Parathyroid adenoma (tissue), 2 donors: ENCODE results near the gene SGSM2.

ENCODE experiments used
- H2AFZ ChIP-seq: fragments of 300-600 bp; sonication (generic); one replicate; pipeline ENCODE4 v1.7.0; 2017; ENCODE audit warnings: antibody characterized with exemption, mild to moderate bottlenecking
- H3K27ac ChIP-seq: fragments of 300-600 bp; sonication (generic); one replicate; pipeline ENCODE4 v1.7.0; 2017
- H3K27me3 ChIP-seq: fragments of 300-600 bp; sonication (generic); one replicate; pipeline ENCODE4 v1.7.0; 2017; ENCODE audit warnings: low read length; ENCODE audit not compliant: control insufficient read depth, insufficient read depth
- H3K36me3 ChIP-seq: fragments of 300-600 bp; sonication (generic); one replicate; pipeline ENCODE4 v1.7.0; 2017; ENCODE audit warnings: low read length; ENCODE audit not compliant: control insufficient read depth, insufficient read depth
- H3K4me1 ChIP-seq: fragments of 300-600 bp; sonication (generic); one replicate; pipeline ENCODE4 v1.7.0; 2017; ENCODE audit warnings: control low read depth
- H3K4me2 ChIP-seq: fragments of 300-600 bp; sonication (generic); one replicate; pipeline ENCODE4 v1.7.0; 2017; ENCODE audit warnings: low read length
- H3K4me3 ChIP-seq: fragments of 300-600 bp; sonication (generic); one replicate; pipeline ENCODE4 v1.7.0; 2017; ENCODE audit warnings: low read depth, low read length
- H3K79me2 ChIP-seq: fragments of 300-600 bp; sonication (generic); one replicate; pipeline ENCODE4 v1.7.0; 2017; ENCODE audit warnings: control low read depth
- H3K9ac ChIP-seq: fragments of 300-600 bp; sonication (generic); one replicate; pipeline ENCODE4 v1.7.0; 2017; ENCODE audit warnings: mild to moderate bottlenecking
- H3K9me3 ChIP-seq: fragments of 300-600 bp; sonication (generic); one replicate; pipeline ENCODE4 v1.7.0; 2017; ENCODE audit warnings: low read length; ENCODE audit not compliant: control insufficient read depth
- TF ChIP-seq, protein P1 (sequence below): fragments of 300-600 bp; sonication (generic); IDR thresholded peaks from one replicate; pipeline ENCODE4 v1.7.0; 2017; ENCODE audit warnings: antibody characterized with exemption, mild to moderate bottlenecking
- donor health status: primary hyperparathyroidism.

SGSM2 gene

DNA sequence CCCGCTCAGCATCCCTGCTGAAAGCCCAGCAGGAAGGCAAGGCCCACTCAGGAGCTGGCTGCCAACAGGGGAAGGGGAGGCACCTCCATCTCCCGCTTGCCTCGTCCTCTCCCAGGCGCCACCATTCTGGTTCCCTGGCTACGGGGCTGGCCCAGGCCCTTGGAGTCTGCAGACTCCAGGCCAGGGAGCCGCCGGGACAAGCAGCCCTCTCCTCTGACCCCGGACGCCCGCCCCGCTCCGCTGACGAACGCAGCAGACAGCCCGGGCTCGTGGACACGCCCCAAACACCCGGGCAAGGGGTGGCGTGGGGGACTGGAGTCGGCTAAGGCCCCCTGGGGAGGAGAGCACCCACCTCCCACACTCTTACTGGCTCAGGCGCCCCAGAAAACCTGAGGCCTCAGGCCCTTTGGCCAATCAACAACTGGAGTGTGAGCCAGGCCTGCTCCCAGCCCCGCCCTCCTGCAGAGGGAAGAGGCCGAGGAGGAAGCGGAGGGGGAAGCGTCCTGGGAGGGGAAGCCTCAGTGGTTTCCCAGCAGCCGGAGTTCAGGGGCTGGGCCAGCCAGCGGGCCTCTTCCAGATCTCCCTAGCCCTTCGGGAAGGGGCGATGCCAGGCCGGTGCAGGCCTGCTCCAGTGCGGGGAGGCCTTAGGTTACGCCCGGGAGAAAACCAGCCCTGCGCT, 59.4 kb downstream of the SGSM2 start:
- no peaks in the 10 kb centered on the region for H3K36me3 ChIP-seq
- peaks cover 47% of the 10 kb centered on the region for H3K4me1 ChIP-seq
- H3K27ac ChIP-seq: peak overlapping the region; percentile 100
- H2AFZ ChIP-seq: peak overlapping the region; percentile 12
- peaks cover 3% of the 10 kb centered on the region for H3K79me2 ChIP-seq
- H3K27me3 ChIP-seq: no peaks in the 10 kb centered on the region
- H3K9me3 ChIP-seq: no peaks in the 10 kb centered on the region
- H3K4me2 ChIP-seq: peak overlapping the region; percentile 69
- H3K4me3 ChIP-seq: peak overlapping the region; percentile 32
- peak overlapping the region; percentile 24 for H3K9ac ChIP-seq
- TF ChIP-seq, protein P1, sequence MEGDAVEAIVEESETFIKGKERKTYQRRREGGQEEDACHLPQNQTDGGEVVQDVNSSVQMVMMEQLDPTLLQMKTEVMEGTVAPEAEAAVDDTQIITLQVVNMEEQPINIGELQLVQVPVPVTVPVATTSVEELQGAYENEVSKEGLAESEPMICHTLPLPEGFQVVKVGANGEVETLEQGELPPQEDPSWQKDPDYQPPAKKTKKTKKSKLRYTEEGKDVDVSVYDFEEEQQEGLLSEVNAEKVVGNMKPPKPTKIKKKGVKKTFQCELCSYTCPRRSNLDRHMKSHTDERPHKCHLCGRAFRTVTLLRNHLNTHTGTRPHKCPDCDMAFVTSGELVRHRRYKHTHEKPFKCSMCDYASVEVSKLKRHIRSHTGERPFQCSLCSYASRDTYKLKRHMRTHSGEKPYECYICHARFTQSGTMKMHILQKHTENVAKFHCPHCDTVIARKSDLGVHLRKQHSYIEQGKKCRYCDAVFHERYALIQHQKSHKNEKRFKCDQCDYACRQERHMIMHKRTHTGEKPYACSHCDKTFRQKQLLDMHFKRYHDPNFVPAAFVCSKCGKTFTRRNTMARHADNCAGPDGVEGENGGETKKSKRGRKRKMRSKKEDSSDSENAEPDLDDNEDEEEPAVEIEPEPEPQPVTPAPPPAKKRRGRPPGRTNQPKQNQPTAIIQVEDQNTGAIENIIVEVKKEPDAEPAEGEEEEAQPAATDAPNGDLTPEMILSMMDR: no peak

DNA sequence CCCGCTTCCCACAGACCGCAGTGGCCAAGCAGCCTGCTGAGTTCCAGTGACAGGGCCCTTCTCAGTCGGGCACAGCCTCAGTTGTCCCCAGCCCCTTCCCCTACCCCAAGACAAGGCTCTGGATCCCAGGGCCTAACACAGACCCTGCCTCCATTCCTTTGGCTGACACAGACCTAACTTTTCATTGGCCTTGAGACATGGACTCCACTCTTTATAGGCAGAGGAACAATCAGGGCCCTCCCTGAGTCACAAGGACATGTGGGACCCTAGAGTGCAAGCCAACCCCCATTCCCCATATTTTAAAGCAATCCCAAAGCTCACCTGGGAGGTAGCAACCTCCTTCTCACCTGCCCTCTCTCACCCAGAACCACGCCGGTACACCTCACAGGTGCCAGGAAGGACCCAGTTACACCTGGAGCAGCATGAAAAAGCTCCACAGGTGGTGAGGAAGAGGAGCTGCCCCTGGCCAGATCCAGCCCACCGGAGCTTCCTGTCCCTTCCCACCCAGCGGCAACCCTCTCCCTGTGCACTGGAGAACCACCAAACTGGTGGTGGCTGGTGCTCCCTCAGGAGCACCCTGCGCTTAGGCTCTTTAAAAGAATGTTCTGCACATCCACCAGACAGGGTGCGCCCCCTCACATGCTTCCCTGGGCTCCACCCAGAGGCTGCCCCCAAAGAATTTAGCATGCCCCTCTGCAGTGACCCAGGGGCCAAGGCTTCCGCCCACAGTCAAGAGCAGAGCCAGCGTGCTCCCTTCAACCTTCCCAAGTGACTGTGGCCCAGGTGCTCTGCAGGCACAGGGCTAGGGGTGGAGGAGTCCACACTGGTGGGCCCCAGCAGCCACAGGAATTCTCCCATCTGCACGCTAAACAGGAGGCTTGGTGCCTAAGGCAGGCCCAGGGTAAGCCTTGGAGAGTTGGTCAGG, 60.2 kb downstream of the SGSM2 start:
- H3K27ac ChIP-seq: peak overlapping the region; percentile 100
- H3K9ac ChIP-seq: no peak overlapping the region
- peaks cover 3% of the 10 kb centered on the region for H3K79me2 ChIP-seq
- no peaks in the 10 kb centered on the region for H3K27me3 ChIP-seq
- H3K9me3 ChIP-seq: no peaks in the 10 kb centered on the region
- peak overlapping the region; percentile 69 for H3K4me2 ChIP-seq
- peaks cover 41% of the 10 kb centered on the region for H3K4me1 ChIP-seq
- H3K36me3 ChIP-seq: no peaks in the 10 kb centered on the region
- TF ChIP-seq, protein P1: no peak
- H3K4me3 ChIP-seq: peak overlapping the region; percentile 32
- H2AFZ ChIP-seq: peak overlapping the region; percentile 12

DNA sequence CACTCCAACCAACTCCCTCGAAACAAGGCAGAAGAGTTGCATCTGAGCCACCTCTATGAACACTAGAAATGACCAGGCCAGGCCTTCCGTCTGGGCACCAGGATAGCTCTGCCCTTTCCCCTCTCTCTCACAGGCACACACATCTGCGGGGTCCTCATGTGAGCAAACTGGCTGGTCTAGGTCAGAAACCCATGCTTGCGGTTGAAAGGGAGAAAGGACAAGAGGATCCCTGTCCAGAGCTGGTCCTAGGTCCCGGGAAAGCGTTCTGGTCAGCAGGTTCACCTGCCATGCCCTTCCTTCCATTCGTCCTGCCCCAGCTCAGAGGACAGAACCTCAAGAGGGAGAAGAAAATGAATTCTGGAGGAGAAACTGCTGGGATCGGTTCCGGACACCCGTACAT, 60.9 kb downstream of the SGSM2 start:
- Histone ChIP-seq H2AFZ (no peak overlapping the region), H3K27ac (peak overlapping the region; percentile 100), H3K4me2 (peak overlapping the region; percentile 2), H3K79me2 (peaks cover 3% of the 10 kb centered on the region), H3K36me3 (no peaks in the 10 kb centered on the region), H3K4me1 (peaks cover 41% of the 10 kb centered on the region), H3K9ac (no peak overlapping the region), H3K4me3 (peak overlapping the region; percentile 11), H3K27me3 (no peaks in the 10 kb centered on the region), H3K9me3 (no peaks in the 10 kb centered on the region)
- TF ChIP-seq, protein P1: no peak

DNA sequence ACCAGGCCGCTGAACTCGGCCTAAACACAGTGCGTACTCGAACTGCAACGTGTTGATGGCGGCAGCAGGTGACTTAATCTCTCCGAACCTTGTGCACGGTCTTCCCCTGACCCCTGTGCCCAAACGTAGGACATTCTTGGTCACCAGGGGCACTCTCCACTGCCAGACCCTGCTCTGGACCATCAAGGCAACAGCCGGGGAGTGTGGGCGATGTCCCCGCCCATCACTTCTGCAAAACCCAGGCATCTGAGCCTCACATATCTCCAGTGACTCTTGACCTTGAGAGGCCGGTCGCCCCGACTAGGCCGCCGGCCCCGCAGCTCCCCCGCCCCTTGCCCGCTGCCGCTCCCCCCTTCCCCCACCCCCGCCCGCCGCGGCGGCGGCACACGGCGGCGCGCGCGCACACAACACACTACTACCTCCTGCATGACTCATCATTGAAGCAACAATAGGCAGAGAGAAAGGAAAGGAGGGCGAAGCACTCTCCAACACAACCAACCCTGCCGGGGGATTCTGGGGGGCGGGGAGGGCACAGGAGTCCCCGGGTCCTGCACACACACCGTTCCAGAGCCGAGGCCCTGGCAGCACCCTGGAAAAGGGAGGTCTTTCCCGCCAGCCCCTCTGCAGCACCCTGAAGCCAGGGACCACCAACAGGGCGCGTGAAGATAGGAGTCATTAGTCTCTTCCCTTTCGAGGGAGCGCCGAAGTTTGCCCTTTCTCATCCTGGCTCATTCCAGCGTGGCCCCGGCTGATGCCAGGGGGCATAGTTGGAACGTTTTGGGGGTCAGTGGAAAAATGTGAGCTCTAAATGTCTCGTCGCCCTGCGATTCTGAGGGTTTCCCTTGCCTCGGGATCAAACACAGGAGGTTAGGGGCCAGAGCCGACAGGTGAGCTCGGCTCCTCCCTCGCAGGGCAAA, 61.6 kb downstream of the SGSM2 start:
- Histone ChIP-seq H3K4me3 (peak overlapping the region; percentile 94), H3K27me3 (no peaks in the 10 kb centered on the region), H3K27ac (peak overlapping the region; percentile 100), H3K4me2 (peak overlapping the region; percentile 74), H2AFZ (peak overlapping the region; percentile 16), H3K9me3 (no peaks in the 10 kb centered on the region), H3K36me3 (no peaks in the 10 kb centered on the region), H3K79me2 (peaks cover 3% of the 10 kb centered on the region), H3K4me1 (peaks cover 41% of the 10 kb centered on the region), H3K9ac (no peak overlapping the region)
- TF ChIP-seq, protein P1: no peak
